ENCODE data around the gene ZRANB1. TPM values are rescaled to one million over a fixed set of nuclear protein-coding genes. Genes with fewer than 3 reads are reported as not detected.

The ZRANB1 gene
- total and polyA plus RNA-seq, 3 donors from 2014 or later = 37.9 to 46.7 (median 38.7) TPM

DNA sequence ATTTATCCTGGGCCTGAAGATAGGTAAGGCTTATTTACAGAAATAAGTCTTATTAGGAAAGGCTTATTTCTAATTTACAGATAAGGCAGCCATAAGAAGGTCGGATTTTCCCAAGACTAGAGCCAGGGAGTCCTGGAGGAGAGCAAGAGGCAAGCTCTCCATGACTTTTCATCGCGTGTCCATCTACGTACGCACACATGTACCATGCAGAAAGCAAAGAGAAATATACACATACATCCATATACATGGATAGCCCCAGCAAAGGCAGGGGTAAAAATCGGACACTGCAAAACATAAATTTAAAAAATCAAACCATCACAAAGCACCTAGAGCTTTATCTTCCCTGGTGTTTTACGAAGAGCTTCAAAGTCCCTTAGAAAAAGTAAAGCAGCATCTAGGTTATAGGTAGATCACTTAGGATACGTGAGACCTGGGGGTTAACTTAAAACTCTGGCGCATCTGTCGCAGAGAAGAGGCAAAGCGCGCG is 25.8 kb upstream of the ZRANB1 start:
- intact Hi-C loops (cut with DNase I; ENCODE audit: low total_unique reads) = loop anchor here (10.0 kb wide), 1 partner anchor 139 kb away; no protein-coding TSS in a partner anchor
- H3K4me1 ChIP-seq = peaks cover 27% of the 10 kb centered on the region
- TF ChIP-seq POLR2A (IDR thresholded peaks at IDR 0.05) (no peak), CTCF (IDR thresholded peaks at IDR 0.05) (no peak)
- DNase-seq = no peak
- H3K36me3 ChIP-seq (ENCODE audit: low read depth, missing control alignments) = no peaks in the 10 kb centered on the region
- peak overlapping the region; percentile 83 to 94 for H3K4me3 ChIP-seq
- no peaks in the 10 kb centered on the region for H3K9me3 ChIP-seq
- no peaks in the 10 kb centered on the region for H3K27me3 ChIP-seq
- WGBS, 2 donors = 3% methylated on average over 13 of the region's 13 CpGs
- peak overlapping the region; percentile 97 to 100 for H3K27ac ChIP-seq

- H3K9me3 ChIP-seq = no peaks in the 10 kb centered on the region
- peak overlapping the region; percentile 98 to 100 for H3K27ac ChIP-seq
- TF ChIP-seq CTCF (IDR thresholded peaks at IDR 0.05) (no peak), POLR2A (IDR thresholded peaks at IDR 0.05) (peak; percentile 50)
- H3K36me3 ChIP-seq (ENCODE audit: low read depth, missing control alignments) = no peaks in the 10 kb centered on the region
- 0% methylated on average over 3 to 57 of the region's 126 CpGs for WGBS, 2 donors
- DNase-seq = peak; percentile 99
- intact Hi-C loops (cut with DNase I; ENCODE audit: low total_unique reads) = loop anchor here (10.0 kb wide), 1 partner anchor 138 kb away; no protein-coding TSS in a partner anchor
- H3K4me3 ChIP-seq = peak overlapping the region; percentile 83 to 94
- H3K4me1 ChIP-seq = peaks cover 20% of the 10 kb centered on the region
- H3K27me3 ChIP-seq = no peaks in the 10 kb centered on the region
Observed at GRCh38 chr10:124916585-124917427, 25.1 kb upstream of the ZRANB1 start.

DNA sequence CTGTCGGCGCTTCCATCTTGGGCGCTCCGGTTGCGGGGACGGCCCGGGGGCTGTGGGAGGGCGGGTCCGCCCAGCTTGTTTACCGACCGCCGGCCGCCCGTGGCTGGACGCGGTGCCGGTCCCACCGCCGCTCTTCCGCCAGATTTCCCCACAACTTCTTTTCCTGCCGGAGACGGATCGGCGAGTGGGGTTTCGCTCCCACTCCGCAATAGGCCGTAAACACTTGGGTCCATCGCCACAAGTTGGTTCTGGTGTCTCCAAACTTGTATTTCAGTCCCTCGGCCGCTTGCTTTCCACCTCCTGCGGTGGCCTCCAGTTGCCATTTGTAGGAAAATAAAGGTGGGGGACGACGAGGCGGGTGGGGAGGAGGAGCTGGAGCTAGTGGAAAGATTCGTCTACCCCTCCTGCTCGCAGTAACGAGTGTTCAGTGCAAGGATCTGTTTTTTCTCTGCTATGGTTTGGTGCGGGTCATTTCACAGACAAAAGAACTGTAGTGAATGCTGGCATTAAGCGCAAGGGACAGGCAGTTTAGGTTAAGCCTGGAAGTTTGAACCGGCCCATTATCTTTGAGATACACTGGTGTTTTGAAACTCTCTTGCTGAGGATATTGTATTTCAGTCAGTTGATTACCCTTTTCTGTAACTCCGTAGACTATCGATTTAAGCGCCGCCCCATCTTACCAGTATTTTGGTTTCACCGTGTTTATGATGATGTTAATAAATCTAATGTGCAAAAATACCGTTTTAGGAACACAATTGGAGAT is 24.3 kb upstream of the ZRANB1 start:
- peak; percentile 65 for DNase-seq
- Histone ChIP-seq H3K4me1 (peaks cover 15% of the 10 kb centered on the region), H3K27ac (peak overlapping the region; percentile 98 to 100), H3K36me3 (ENCODE audit: low read depth, missing control alignments) (no peaks in the 10 kb centered on the region), H3K9me3 (no peaks in the 10 kb centered on the region), H3K4me3 (peak overlapping the region; percentile 83 to 94), H3K27me3 (no peaks in the 10 kb centered on the region)
- 1% methylated on average over 29 to 46 of the region's 46 CpGs for WGBS, 2 donors
- TF ChIP-seq POLR2A (IDR thresholded peaks at IDR 0.05) = no peak
- TF ChIP-seq CTCF (IDR thresholded peaks at IDR 0.05) = no peak
- intact Hi-C loops (cut with DNase I; ENCODE audit: low total_unique reads) = loop anchor here (10.0 kb wide), 1 partner anchor 137 kb away; no protein-coding TSS in a partner anchor

DNA sequence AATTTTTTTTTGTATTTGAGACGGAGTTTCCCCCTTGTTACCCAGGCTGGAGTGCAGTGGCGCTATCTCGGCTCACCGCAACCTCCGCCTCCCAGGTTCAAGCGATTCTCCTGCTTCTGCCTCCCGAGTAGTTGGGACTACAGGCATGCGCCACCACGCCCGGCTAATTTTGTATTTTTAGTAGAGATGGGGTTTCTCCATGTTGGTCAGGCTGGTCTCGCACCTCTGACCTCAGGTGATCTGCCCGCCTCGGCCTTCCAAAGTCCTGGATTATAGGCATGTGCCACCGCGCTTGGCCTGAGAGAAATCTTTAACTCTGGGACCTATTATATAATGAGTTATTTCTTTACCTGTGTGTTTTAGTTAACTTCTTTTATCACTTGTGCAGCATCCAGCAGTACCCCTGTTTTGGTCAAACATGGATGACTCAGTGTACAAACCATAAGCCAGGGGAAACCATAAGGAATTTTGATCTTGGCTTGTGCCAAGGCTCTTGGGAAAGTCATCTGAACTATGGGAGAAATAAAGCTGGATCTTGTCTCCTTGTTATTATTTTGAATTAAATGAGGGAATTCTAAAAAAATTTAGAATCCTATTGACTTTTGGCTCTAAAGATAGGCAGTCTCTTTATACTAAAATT is 23.6 kb upstream of the ZRANB1 start:
- peaks cover 15% of the 10 kb centered on the region for H3K4me1 ChIP-seq
- H3K36me3 ChIP-seq (ENCODE audit: low read depth, missing control alignments) = no peaks in the 10 kb centered on the region
- H3K27ac ChIP-seq = peak overlapping the region; percentile 98 to 100
- peak overlapping the region; percentile 83 to 94 for H3K4me3 ChIP-seq
- H3K27me3 ChIP-seq = no peaks in the 10 kb centered on the region
- no peaks in the 10 kb centered on the region for H3K9me3 ChIP-seq
- WGBS, 2 donors = 16 to 19% methylated on average over 15 of the region's 15 CpGs
- intact Hi-C loops (cut with DNase I; ENCODE audit: low total_unique reads) = loop anchor here (10.0 kb wide), 1 partner anchor 136 kb away; no protein-coding TSS in a partner anchor
- TF ChIP-seq POLR2A (IDR thresholded peaks at IDR 0.05) (no peak), CTCF (IDR thresholded peaks at IDR 0.05) (no peak)
- DNase-seq = peak; percentile 37

Data from testis (tissue), 3 donors.